Middle frontal gyrus (tissue), 1 donor: Measurements from ENCODE around the gene RUFY4.

Source experiments
- DNase-seq: peaks from one replicate; pipeline ENCODE4 v3.0.0-alpha.2; 2015; ENCODE audit warnings: low spot score; ENCODE audit errors: extremely low spot score

RUFY4 gene

DNA sequence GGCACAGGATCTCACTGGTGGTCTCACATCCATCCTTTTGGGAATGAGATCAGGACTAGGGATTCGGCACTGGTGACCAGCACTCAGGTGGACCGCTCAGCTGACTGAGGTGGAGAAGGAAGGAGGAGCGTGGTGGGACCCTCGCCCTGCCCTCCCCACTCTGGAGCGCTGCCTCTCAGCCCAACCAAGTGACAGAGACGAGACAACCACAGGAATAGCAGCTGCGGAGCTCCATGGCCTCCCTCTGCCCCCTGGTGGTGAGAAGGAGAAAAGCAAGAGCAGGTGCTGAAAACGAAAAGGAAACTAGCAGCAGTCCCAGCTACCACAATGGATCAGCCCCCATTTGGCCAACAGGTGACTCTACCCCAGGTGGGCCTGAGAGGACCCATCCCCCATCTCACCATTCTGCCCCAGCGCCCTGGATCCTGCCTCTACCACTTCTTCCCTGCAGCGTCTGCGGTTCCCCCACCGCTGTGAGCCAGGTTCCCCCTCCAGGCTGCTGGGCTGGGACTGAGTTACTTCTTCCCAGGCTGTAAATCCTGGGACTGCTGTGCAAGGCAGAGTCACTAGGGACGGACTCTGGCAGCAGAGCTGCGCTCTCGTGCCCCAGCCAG lies at the start of gene RUFY4:
TSS of gene RUFY4 (plus strand) at position 533 of the 614 bp plus-strand sequence. CDS start 1,353 bp downstream, outside the sequence.
- peak; percentile 23 for DNase-seq

DNA sequence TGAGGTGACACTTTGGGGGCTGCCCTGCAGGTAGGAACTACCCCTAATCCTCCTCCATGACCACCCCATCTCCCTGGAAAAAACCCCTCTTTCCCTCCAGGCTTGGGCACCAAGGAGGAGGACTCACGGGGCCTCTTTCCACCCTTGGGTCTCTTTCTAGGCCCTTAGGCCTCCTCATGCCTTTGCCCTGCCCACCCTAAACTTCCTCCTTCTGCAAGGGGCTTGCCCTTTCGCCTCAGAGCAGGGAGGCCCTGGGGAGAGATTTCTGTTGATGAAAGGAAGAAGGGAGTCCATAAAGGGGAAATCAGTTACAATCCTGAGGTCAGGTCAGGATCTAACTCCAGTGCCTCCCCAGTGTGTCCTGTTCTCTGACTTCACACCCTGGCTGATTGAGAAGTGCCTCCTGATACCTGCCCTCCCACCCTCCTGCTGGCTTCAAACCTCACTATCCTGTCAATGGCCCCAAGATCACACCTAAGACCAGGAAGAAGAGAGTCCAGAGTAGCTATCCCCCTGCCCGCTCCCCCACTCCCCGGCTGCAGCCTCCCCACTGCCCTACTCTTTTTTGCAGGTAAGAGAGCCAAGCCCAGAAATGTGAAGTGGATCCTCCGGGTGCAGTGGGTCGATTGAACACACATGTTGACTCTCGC lies 49.5 kb upstream of the RUFY4 start:
- no peak for DNase-seq

- no peak for DNase-seq
These were observed 48.8 kb upstream of the RUFY4 start for GRCh38 chr2:218020281-218020680.

DNA sequence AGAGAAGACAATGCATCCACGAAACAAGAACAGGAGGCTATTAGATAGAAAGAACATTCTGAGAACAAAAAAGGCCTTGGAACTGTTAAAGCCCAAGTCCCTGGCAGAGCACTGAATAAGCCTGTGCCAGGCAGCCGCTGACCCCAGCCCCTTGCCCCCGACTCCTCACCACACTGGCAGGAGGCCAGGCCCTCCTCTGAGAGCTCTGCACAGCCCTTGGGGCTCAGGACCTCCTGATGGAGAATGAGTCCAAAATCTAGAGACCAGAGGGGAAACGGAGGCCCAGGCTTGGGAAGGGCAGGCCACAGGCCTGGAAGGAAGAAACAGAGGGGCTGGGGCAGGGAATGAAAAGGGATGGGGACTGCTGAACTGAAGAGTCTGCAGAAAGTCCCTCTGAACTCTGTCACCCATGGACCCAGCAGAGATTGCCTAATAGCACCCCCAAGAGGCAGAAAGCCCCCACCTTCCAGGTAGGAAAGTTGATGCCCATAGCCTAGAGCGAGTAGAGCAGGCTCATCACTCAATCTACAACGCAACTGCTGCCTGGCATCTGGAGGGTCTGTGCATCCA lies 48.0 kb upstream of the RUFY4 start:
- DNase-seq, result no peak

DNA sequence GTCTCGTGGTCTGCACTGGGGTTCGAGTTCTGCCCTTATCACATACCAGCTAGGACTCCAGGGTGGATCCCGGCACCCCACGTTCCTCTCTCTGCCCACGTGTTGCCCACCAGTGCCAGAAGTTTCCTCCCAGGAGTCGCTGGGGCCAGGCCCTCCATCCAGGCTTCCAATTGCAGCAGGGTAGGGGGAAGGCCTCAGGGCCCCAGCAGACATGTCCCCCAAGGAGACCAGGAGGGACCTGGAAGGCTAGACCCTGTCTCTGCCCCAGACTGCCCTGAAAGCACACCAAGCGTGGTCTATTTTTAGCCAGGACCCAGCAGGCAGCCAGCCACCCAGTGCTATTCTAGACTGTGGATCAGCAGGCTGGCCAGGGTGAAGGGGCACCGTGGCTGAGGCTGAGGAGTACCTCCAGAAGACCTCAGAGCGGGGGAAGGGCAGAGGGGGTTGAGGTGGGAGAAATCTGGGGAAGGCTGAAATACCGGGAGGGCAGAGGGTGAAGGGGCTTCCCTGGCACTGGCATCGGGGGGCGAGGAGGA lies 47.4 kb upstream of the RUFY4 start:
- no peak for DNase-seq

- DNase-seq, result no peak
These were observed 46.8 kb upstream of the RUFY4 start for GRCh38 chr2:218022131-218022850.

DNA sequence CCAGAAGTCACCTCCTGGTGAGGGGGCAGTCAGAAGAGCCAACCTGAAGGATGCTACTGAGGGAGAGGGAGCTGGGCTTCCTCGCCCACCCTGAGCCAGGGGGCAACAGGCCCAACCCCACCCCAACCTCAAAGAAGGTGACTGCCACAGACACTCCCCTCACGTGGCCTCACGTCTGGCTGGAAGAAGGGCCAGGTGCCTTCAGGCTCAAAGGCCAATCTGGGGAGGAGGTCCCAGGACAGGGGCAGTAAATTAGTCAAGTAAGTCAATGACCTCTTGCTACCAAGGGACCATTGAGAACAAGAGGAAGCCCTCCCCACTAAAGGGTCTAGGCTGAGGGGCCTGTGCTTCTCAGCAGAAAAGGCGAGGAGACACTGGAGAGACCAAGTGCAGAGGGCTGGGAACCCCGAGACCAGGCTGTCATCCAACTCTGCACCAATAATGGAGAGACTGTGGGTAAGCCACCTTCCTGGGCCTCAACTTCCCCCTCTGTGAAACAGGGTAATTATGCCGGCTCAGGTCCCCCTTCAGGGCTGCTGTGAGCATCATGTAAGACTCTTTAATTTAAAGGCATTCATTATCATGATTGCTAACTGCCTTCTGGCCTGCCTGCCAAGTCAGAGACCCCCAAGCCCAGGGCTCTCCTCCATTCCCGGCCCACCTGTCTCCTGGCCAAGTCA lies 46.1 kb upstream of the RUFY4 start:
- no peak for DNase-seq

GRCh38 chr2:218023636-218024035 lies 45.4 kb upstream of the RUFY4 start:
- no peak for DNase-seq

GRCh38 chr2:218024336-218024735 lies 44.7 kb upstream of the RUFY4 start:
- no peak for DNase-seq

DNA sequence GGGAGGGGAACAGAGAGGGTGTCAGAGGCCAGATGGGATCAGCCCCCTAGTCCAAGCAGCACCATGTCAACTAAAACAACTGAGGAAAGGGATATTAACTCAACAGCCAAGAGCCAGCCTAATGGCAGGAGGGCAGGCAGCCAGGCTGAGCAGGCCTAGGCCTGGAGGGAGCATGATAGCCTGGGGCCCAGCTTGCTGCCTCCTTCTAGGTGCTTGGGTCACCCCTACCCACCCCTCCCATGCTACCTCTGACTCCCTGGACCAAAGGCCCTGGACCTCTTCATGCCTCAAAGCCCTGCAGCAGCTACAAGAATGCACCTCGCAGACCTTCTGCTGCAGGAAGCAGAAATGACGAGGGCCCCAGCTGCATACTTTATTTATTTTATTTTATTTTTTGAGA lies 44.2 kb upstream of the RUFY4 start:
- DNase-seq, result no peak

DNA sequence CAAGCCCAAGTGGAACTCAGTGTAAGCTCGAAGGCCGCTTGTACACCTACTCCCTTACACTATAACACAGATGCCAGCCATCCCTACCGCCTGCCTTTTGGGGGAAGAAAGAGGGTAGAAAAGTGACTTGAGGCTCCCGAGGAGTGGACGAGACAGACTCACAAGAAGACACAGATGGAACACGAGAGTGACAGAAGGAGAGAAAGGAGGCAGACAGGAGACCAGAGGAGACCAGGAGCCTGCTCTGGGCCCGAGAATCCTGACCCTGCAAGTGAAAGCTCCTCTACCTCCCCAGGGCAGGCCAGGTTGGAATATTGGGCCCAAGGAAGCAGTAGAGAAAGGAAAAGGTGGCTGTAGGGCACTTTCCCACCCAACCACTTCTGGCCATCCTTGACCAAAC lies 42.8 kb upstream of the RUFY4 start:
- DNase-seq, result no peak

GRCh38 chr2:218026676-218027425 lies 42.2 kb upstream of the RUFY4 start:
- DNase-seq, result no peak

DNA sequence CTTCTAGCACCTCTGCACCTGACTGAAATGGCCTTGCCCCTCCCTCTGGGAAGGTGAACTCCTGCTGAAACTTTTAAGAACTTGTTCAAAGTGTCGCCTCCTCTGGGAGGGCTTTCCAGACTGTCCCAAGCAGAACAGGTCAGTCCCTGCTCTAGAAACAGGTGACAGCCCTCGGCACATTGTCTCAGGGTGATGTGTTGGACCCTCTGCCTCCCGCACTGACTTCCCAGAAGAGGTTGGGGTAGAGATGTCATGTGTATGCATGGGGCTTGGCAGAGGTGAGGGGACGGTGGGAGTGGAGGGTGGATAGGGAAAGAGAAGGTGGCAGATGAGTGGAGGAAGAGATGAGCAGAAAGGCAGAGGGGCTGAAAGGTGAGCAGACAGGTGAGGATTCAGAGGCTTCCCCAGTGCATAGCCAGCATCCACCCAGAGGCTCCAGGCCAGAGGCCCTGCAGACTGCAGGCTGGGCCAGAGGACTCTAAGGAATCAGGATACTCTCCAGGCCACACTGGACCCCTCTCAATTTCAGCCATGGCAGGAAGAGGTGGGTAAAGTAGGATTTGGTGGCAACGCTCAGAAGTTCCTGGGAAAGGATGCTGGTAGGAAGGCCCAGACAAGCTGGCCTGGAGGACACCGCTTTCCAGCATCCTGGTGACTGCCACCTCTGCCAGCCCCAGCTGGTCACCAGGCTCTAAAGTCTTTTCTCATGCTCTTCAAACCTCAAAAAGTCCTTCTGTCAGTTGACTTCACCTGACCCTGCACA lies 41.4 kb upstream of the RUFY4 start:
- no peak for DNase-seq

GRCh38 chr2:218028189-218028495 lies 40.9 kb upstream of the RUFY4 start:
- no peak for DNase-seq

DNA sequence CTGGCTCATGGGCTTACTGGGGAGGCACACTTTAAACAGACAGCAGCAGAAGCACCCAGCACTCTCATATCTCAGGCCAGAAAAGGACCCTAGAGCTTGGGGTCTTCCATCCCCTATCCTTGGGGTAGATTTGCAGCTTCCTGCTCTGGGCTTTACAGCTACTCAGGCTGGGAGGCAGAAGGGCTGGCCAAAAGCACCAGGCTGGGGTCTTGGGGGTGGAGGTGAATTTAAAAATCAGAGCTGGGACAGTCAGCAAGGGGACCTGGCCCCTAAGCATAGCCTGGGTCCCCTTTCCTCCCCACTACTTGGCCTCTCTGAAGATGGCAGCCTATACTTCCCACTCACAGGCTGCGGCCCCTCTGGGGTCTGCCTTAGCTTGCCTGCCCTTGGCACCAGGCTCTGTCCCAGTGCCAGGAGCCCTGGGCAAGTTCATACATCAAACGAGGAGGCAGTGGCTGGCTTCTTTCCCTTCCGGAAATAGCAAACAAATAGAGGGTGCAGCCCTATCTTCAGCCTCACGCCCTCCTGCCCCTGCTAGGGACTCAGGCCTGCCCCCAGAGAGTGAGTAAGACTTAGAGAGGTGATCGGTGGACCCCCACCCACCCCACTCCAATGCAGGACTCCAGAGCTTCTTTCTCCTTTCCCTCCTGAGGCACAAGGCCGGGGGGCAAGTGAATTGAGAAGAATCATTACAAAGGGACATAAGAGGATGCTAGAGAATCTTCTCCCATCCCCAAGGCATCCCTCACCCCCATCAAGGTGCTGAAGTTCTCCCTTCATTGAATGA lies 40.3 kb upstream of the RUFY4 start:
- DNase-seq, result no peak

DNA sequence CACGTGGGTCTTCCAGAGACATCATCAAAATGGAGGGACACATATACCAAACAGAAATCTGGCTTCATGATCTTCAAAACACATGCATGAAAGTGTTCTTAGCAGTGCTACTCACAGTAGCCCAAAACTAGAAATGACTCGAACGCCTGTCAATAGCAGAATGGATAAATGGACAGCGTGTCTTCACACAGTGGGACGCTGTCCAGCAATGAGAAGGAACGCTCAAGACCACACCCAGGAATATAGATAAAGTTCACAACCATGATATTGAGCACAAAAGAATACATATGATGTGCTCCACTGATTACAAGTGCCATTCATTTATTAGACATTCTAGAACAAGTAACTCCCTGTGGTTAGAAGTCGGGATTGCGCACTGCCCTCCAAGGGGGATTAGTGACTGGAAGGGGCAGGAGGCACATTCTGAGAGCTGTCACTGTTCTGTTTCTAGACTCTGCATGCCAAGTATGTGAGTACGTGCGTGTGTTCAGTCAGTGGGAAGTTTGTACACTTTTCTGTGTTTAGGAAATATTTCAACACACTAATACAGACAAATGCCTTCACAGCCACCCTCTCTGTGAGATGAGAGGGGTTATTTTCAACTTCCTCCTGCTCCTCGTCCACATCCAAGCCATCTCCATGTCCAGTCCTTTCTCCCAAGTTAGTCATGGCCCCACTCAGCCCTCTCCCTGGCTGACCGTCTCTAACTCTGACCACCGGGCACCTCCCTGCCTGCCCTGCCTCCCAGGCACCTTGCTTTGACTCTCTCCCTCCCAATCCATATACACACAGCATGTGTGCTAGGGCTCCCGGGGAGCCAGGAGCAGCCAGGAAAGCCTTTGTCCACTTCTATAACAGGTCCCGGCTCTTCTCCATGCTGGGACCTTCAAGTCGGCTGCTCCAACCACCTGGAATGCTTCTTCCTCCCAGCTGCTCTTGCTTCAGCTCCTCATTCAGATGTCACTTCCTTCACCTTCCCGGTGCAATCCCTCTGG lies 39.4 kb upstream of the RUFY4 start:
- DNase-seq, result no peak

DNA sequence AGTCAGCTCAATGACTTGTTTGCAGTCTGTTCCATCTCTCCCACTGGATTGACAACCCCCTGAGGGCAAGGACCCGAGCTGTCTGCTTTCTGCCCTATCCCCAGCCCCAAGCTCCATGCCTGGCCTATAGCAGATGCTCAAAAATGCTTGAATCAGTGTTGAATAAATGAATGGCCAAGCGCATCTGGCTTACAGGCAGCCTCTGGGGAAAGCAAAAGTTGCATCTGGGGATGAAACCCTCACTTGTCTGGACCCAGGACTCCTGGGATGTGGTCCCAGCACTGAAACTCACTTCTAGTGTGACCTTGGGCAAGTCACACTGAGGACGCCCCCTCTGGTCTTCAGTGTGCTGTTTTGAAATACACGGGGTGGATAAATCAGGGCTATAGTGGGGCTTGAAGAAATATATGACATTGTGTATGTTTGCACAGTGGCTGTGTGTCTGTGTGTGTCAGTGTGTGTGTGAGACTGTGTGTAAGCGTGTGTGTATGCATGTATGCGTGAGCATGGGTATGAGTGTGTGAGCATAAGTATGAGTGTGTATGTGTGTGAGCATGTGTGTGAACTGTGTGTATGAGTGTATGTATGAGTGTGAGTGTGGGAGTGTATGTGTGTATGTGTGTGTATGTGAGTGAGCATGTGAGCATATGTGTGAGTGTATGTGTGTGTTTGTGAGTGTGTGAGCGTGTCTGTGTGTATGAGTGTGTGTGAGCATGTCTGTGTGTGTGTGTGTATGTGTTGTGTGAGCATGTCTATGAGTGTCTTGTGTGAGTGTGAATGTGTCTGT lies 38.5 kb upstream of the RUFY4 start:
- no peak for DNase-seq
